ENCODE measurements around the gene TNRC6B.
"Not testable (repeated sequence)": the region's sequence is repeated elsewhere in the genome, so short reads cannot be mapped to it uniquely, and the experiment has no call there.

TNRC6B gene

GRCh38 chr22:40368836-40369235 is 191.1 kb downstream of the TNRC6B start:
- H3K4me2 ChIP-seq = peak overlapping the region in 2 of 11 experiments; percentile 38 to 61; a peak in 3 of 22 replicates
- no peaks in the 10 kb centered on the region for H3K27me3 ChIP-seq
- no peak overlapping the region for H3K9ac ChIP-seq
- no peaks in the 10 kb centered on the region for H3K9me3 ChIP-seq (replicated peaks in 1 of 11)
- no peak for TF ChIP-seq Cebpa-rat (IDR thresholded peaks at IDR 0.05)
- H3K4me1 ChIP-seq = peaks cover 13 to 36% (median 21%) of the 10 kb centered on the region in 10 experiments; a peak in 19 of 20 replicates
- peaks cover 44 to 75% (median 59%) of the 10 kb centered on the region in 11 experiments for H3K36me3 ChIP-seq
- peaks cover 0 to 36% (median 4%) of the 10 kb centered on the region in 11 experiments; a peak in 6 of 22 replicates for H4K20me1 ChIP-seq
- no peak overlapping the region for H3K4me3 ChIP-seq
- H3K27ac ChIP-seq = peak overlapping the region in 2 of 11 experiments; percentile 9 to 45; a peak in 1 of 22 replicates

- H3K4me3 ChIP-seq = no peak overlapping the region
- peaks cover 0 to 39% (median 17%) of the 10 kb centered on the region in 11 experiments; a peak in 11 of 22 replicates for H4K20me1 ChIP-seq
- TF ChIP-seq Cebpa-rat (IDR thresholded peaks at IDR 0.05) = no peak
- H3K4me1 ChIP-seq = peaks cover 49 to 79% (median 69%) of the 10 kb centered on the region in 10 experiments
- no peaks in the 10 kb centered on the region for H3K27me3 ChIP-seq
- no peaks in the 10 kb centered on the region for H3K9me3 ChIP-seq (replicated peaks in 1 of 11)
- peak overlapping the region in 4 of 11 experiments; percentile 62 to 71 (median 66); a peak in 5 of 22 replicates for H3K4me2 ChIP-seq
- H3K9ac ChIP-seq = no peak overlapping the region
- peaks cover 0 to 23% (median 14%) of the 10 kb centered on the region in 11 experiments; a peak in 15 of 22 replicates for H3K36me3 ChIP-seq
- H3K27ac ChIP-seq = peak overlapping the region in 3 of 11 experiments; percentile 8 to 32 (median 27); a peak in 1 of 22 replicates
Observed at GRCh38 chr22:40374567-40374966, 196.8 kb downstream of the TNRC6B start.

- H3K4me3 ChIP-seq = peak overlapping the region in 2 of 10 experiments; percentile 8 to 15; a peak in 1 of 20 replicates
- TF ChIP-seq Cebpa-rat (IDR thresholded peaks at IDR 0.05) = no peak
- peaks cover 0 to 26% (median 18%) of the 10 kb centered on the region in 11 experiments; a peak in 16 of 22 replicates for H3K36me3 ChIP-seq
- no peaks in the 10 kb centered on the region for H3K27me3 ChIP-seq
- peak overlapping the region in 6 of 11 experiments; percentile 10 to 49 (median 24); a peak in 2 of 22 replicates for H3K9ac ChIP-seq
- H3K9me3 ChIP-seq (replicated peaks in 1 of 11) = no peaks in the 10 kb centered on the region
- H3K27ac ChIP-seq = peak overlapping the region in 7 of 11 experiments; percentile 6 to 42 (median 24); a peak in 6 of 22 replicates
- peaks cover 51 to 76% (median 71%) of the 10 kb centered on the region in 10 experiments for H3K4me1 ChIP-seq
- H3K4me2 ChIP-seq = peak overlapping the region; percentile 57 to 76 (median 66)
- peaks cover 0 to 47% (median 19%) of the 10 kb centered on the region in 11 experiments; a peak in 10 of 22 replicates for H4K20me1 ChIP-seq
Observed at GRCh38 chr22:40376149-40376548, 198.4 kb downstream of the TNRC6B start.

GRCh38 chr22:40377931-40378330 is 200.2 kb downstream of the TNRC6B start:
- peaks cover 47 to 61% (median 56%) of the 10 kb centered on the region in 10 experiments for H3K4me1 ChIP-seq
- H3K9ac ChIP-seq = 0 out of 22 replicates have a peak overlapping the region, but pooled peaks of 2 of the 11 experiments have one; percentile 12 to 39
- H3K27ac ChIP-seq = peak overlapping the region in 7 of 11 experiments; percentile 14 to 55 (median 37); a peak in 12 of 22 replicates
- no peaks in the 10 kb centered on the region for H3K27me3 ChIP-seq
- no peak overlapping the region for H3K4me3 ChIP-seq
- H3K4me2 ChIP-seq = peak overlapping the region; percentile 56 to 79 (median 71)
- H4K20me1 ChIP-seq = peaks cover 0 to 47% (median 18%) of the 10 kb centered on the region in 11 experiments; a peak in 11 of 22 replicates
- peaks cover 0 to 33% (median 21%) of the 10 kb centered on the region in 11 experiments; a peak in 17 of 22 replicates for H3K36me3 ChIP-seq
- no peaks in the 10 kb centered on the region for H3K9me3 ChIP-seq (replicated peaks in 1 of 11)
- TF ChIP-seq Cebpa-rat (IDR thresholded peaks at IDR 0.05) = no peak

- peak overlapping the region; percentile 56 to 79 (median 71) for H3K4me2 ChIP-seq
- H3K4me3 ChIP-seq; H3K9me3 ChIP-seq (replicated peaks in 1 of 11); H3K27me3 ChIP-seq: not testable (repeated sequence)
- peaks cover 0 to 47% (median 18%) of the 10 kb centered on the region in 11 experiments; a peak in 11 of 22 replicates for H4K20me1 ChIP-seq
- H3K36me3 ChIP-seq = peaks cover 0 to 29% (median 16%) of the 10 kb centered on the region in 11 experiments; a peak in 15 of 22 replicates
- peak overlapping the region in 8 of 11 experiments; percentile 1 to 39 (median 21); a peak in 11 of 22 replicates for H3K9ac ChIP-seq
- H3K4me1 ChIP-seq = peaks cover 51 to 65% (median 57%) of the 10 kb centered on the region in 10 experiments
- peak overlapping the region in 7 of 11 experiments; percentile 14 to 55 (median 37); a peak in 14 of 22 replicates for H3K27ac ChIP-seq
Observed at GRCh38 chr22:40378448-40378847, 200.7 kb downstream of the TNRC6B start.

- TF ChIP-seq Cebpa-rat (IDR thresholded peaks at IDR 0.05) = peak in 2 of 11 experiments; percentile 15 to 60; a peak in 2 of 22 replicates
- H3K36me3 ChIP-seq = peaks cover 0 to 24% (median 11%) of the 10 kb centered on the region in 11 experiments; a peak in 9 of 22 replicates
Observed at GRCh38 chr22:40381461-40381860, 203.7 kb downstream of the TNRC6B start.

GRCh38 chr22:40383905-40384304 is 206.2 kb downstream of the TNRC6B start:
- H3K36me3 ChIP-seq = peaks cover 5 to 41% (median 15%) of the 10 kb centered on the region in 11 experiments; a peak in 14 of 22 replicates
- no peak overlapping the region for H3K4me3 ChIP-seq
- H3K4me2 ChIP-seq = peak overlapping the region; percentile 2 to 81 (median 67); a peak in 12 of 22 replicates
- no peaks in the 10 kb centered on the region for H3K9me3 ChIP-seq (replicated peaks in 1 of 11)
- TF ChIP-seq Cebpa-rat (IDR thresholded peaks at IDR 0.05) = no peak
- no peak overlapping the region for H3K9ac ChIP-seq
- H4K20me1 ChIP-seq = peaks cover 0 to 88% (median 17%) of the 10 kb centered on the region in 11 experiments; a peak in 13 of 22 replicates
- peak overlapping the region in 3 of 11 experiments; percentile 13 to 34 (median 31); a peak in 3 of 22 replicates for H3K27ac ChIP-seq
- no peaks in the 10 kb centered on the region for H3K27me3 ChIP-seq
- H3K4me1 ChIP-seq = peaks cover 31 to 58% (median 45%) of the 10 kb centered on the region in 10 experiments

More at GRCh38 chr22:40381461-40381860, 203.7 kb downstream of the TNRC6B start:
- peaks cover 51 to 70% (median 66%) of the 10 kb centered on the region in 10 experiments for H3K4me1 ChIP-seq
- no peak overlapping the region for H3K4me2 ChIP-seq
- no peaks in the 10 kb centered on the region for H3K9me3 ChIP-seq (replicated peaks in 1 of 11)
- peaks cover 0 to 65% (median 17%) of the 10 kb centered on the region in 11 experiments; a peak in 15 of 22 replicates for H4K20me1 ChIP-seq
- no peaks in the 10 kb centered on the region for H3K27me3 ChIP-seq
- no peak overlapping the region for H3K4me3 ChIP-seq
- H3K9ac ChIP-seq = no peak overlapping the region
- no peak overlapping the region for H3K27ac ChIP-seq

GRCh38 chr22:40385036-40385782 is 207.5 kb downstream of the TNRC6B start:
- no peaks in the 10 kb centered on the region for H3K27me3 ChIP-seq
- peak overlapping the region in 7 of 11 experiments; percentile 1 to 45 (median 15); a peak in 7 of 22 replicates for H3K27ac ChIP-seq
- H3K9ac ChIP-seq = peak overlapping the region in 4 of 11 experiments; percentile 4 to 24 (median 18); a peak in 3 of 22 replicates
- peaks cover 5 to 41% (median 15%) of the 10 kb centered on the region in 11 experiments; a peak in 14 of 22 replicates for H3K36me3 ChIP-seq
- peak overlapping the region; percentile 50 to 82 (median 70) for H3K4me2 ChIP-seq
- H3K9me3 ChIP-seq (replicated peaks in 1 of 11) = no peaks in the 10 kb centered on the region
- no peak for TF ChIP-seq Cebpa-rat (IDR thresholded peaks at IDR 0.05)
- H3K4me1 ChIP-seq = peaks cover 25 to 53% (median 36%) of the 10 kb centered on the region in 10 experiments
- H3K4me3 ChIP-seq = peak overlapping the region in 4 of 10 experiments; percentile 3 to 25 (median 8); a peak in 5 of 20 replicates
- peaks cover 0 to 80% (median 17%) of the 10 kb centered on the region in 11 experiments; a peak in 13 of 22 replicates for H4K20me1 ChIP-seq

All from BLaER1 treated with 17β-estradiol and CSF1 and Interleukin-3, amounts not matched to agents 10 nM and 100 nM (cell line).